T-helper 1 cell (primary cell): ENCODE measurements around the gene ZNF552.
"Not testable (repeated sequence)": the region's sequence is repeated elsewhere in the genome, so short reads cannot be mapped to it uniquely, and the experiment has no call there.

Source experiments
- DNase-seq, 5 donors: peaks; one replicate each; pipeline ENCODE4 v3.0.0-alpha.2; 2012 to 2020

The ZNF552 gene

GRCh38 chr19:57818378-57818777 is 3.7 kb upstream of the ZNF552 start:
- no peak for DNase-seq

DNA sequence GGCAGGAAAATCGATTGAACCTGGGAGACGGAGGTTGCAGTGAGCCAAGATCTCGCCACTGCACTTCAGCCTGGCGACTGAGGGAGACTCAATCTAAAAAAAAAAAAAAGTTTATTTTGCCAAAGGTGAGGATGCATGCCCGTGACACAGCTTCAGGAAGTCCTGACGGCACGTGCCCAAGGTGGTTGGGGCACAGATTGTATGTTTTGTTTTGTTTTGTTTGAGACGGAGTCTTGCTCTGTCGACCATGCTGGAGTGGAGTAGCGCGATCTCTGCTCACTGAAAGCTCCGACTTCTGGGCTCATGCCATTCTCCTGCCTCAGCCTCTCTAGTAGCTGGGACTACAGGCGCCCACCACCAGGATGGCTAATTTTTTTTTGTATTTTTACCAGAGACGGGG is 3.3 kb upstream of the ZNF552 start:
- no peak for DNase-seq

DNA sequence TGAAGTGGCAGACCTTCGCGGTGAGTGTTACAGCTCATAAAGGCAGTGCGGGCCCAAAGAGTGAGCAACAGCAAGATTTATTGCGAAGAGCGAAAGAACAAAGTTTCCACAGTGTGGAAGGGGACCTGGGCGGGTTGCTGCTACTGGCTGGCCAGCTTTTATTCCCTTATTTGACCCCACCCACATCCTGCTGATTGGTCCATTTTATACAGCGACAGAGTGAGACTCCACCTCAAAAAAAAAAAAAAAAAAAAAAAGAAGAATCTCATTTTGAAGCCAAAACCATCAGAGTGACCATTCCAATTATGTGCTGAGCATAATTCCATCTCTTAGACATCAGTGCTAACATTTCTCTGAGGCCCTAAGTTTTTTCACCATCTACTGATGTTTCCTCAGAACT is 1.9 kb upstream of the ZNF552 start:
- no peak for DNase-seq

- DNase-seq = no peak
Observed at GRCh38 chr19:57815247-57816075, 748 bp upstream of the ZNF552 start.

GRCh38 chr19:57813919-57814504 is 701 bp downstream of the ZNF552 start:
- no peak for DNase-seq

DNA sequence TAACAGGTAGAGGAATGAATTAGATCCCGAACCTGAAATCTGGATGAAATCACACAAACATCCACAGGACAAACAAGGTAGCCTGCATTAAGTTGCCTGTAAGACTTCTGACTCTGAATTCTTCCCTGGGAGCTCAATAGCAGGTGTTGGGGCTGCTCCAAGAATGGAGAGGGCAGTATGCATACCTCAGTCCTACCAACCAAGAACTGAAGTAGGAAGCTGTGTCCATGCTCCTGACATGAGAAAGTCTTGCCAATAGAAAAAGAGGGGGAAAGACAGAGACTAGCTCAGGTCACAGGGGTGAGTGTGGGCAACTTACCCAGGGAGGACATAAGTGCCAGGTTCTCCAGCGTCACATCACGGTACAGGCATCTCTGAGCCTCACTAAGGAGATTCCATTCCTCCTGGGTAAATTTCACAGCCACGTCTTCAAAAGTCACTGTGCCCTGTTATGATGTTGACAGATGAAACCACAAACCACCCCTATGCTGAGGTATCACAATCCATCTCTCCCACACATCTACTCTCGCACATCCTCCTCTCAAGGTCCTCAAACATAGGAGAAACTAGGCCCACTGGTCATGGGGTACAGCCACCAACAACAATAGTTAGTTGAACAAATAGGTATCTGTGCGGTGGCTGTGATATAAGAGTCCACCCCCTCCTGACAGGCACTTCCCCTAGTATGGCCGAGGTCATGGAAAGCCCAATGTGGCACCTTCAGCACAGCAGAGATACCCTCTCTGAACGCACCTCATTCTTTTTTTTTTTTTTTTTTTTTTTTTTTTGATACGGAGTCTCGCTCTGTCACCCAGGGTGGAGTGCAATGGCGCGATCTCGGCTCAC is 1.5 kb downstream of the ZNF552 start:
- not testable (repeated sequence) for DNase-seq

DNA sequence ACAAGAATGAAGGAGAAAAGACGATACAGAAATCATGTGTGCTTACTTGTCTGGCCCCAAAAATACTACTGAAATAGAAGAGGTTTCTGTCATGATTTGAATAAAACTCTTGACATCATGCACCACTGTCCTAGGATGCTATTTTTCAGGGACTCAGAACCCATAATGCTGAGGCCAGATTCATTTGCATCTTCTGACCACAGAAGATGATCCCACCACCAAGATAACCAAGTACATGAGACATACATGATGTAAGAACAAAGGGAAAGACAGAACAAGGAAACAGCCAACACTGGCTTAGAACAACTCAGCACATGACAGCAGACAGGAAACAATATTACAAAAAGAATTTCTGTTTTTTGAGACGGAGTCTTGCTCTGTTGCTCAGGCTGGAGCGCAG is 2.5 kb downstream of the ZNF552 start:
- peak in 1 of 5 donors; percentile 25 for DNase-seq

DNA sequence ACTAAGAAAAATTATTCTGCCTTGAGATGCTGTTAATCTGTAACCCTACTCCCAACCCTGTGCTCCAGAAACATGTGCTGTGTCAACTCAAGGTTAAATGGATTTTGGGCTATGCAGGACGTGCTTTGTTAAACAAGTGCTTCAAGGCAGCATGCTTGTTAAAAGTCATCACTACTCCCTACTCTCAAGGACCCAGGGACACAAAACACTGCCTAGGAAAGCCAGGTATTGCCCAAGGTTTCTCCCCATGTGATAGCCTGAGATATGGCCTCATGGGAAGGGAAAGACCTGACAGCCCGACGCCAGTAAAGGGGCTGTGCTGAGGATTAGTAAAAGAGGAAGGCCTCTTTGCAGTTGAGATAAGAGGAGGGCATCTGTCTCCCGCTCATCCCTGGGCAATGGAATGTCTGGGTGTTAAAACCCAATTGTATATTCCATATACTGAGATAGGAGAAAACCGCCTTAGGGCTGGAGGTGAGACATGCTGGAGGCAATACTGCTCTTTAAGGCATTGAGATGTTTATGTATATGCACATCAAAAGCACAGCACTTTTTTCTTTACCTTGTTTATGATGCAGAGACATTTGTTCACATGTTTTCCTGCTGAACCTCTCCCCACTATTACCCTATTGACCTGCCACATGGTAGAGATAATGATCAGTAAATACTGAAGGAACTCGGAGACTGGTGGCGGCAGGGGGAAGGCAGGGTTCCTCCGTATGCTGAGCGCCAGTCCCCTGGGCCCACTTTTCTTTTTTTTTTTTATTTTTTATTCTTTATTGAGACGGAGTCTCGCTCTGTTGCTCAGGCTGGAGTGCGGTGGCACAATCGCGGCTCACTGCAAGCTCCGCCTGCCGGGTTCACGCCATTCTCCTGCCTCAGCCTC is 4.1 kb downstream of the ZNF552 start:
- DNase-seq = not testable (repeated sequence)

GRCh38 chr19:57807541-57807940 is 7.2 kb downstream of the ZNF552 start:
- DNase-seq = no peak

DNA sequence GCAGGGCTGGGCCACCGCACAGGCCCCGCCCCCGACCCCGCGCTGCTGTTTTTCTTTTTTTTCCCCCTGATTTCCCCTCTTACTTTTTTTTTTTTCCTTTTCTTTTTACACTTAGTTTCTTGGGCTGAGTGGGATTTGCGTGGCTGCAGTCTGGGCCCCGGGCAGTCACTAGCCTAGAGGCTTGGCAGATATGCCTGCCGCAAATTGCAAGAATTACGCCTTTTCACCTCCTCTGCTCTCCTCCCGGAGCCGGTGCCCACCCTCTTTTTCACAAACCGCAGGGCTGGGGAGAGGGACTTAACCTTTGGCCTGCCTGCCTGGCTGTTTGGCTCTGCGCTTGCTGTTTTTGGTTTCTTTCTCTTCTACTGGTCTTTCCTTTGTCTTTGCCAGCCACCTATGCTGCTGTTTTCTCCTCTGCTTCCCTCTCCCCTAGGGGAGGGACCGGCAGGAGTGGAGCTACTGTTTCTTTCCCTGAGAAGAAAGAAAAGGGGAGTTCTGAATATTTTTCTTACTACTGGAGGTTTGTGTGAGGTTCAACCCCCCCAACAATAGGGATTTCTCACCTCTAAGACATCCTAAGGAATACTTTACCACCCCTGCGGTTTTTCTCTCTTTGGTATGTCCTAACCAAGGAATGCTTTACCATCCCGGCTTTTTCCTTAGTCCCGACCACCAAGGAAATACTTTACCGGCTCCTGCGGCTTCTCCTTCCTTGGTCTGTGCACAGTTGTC is 11.0 kb downstream of the ZNF552 start:
- DNase-seq = no peak

GRCh38 chr19:57803265-57803593 is 11.5 kb downstream of the ZNF552 start:
- DNase-seq = no peak

- no peak for DNase-seq
Observed at GRCh38 chr19:57802269-57802668, 12.4 kb downstream of the ZNF552 start.

DNA sequence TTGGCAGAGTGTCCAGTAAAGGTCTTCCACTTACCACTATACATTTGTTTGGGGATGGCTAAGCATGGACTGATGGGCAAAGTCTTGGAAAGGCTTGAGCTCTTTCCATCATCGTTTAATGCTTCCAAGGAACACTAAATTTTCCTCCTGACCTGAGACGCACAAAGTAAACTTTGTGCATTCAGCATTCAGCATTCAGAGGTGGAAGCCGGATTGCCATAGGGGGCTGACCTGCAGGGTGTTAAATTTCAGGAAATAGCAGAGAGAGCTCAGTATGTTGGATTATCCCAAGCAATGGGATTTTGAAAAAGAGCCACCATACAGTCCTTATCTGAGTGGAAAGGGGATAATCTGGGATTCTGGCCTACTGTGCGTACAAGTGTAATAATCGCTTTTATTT is 14.0 kb downstream of the ZNF552 start:
- no peak for DNase-seq

DNA sequence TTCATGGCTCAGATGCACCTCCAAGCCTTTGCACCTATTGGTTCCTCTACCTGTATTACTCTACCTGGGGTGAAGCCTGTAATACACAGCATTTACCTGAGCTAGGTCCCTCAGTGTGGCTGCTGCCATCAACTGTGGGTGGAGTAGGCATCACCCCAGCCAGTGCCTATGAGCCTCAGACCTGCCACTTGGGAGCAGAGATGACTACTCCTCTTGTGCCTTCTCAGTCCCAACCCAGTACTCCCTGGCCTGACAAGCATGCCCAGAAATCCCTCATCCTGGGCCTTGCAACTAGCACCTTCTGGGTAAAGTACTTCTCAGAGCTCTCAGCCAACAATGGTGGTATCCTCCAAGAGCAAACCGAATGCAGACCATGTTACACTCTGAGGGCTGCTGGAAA is 18.1 kb downstream of the ZNF552 start:
- DNase-seq = not testable (repeated sequence)

DNA sequence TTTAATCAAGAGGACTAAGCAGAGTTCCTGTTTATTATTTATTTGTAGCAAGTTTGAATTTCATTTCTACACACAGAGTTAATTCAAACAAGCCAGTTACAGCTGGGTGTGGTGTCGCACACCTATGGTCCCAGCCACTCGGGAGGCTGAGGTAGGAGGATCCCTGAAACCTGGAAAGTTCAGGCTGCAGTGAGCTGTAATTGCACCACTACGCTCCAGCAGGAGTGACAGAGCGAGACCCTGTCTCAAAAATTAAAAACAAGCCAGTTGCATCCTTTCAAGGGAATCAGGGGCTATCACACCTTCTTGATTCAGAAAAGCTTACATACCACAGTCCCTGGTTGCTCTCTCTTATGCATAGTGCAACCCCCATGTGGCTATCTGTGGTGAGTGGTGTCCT is 25.4 kb downstream of the ZNF552 start:
- no peak for DNase-seq

GRCh38 chr19:57788114-57788692 is 26.5 kb downstream of the ZNF552 start:
- DNase-seq = no peak

DNA sequence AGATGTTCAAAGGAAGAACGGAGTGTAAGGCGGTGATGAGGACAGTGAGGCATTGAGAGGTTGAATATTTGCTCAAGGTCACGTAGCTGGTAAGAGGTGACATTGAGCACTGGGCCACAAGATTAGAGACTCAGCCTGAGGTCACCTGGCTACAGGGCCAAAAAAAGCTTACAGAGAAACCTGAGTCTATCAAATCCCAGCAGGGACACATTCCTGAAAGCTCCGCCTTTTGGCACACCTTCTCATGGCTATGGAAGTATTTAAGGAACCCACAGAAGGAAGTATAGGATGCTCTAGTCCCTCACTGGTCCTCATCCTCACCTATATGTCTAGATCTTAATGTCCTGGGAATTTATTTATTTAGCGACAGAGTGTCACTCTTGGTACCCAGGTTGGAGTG is 27.8 kb downstream of the ZNF552 start:
- DNase-seq = no peak

DNA sequence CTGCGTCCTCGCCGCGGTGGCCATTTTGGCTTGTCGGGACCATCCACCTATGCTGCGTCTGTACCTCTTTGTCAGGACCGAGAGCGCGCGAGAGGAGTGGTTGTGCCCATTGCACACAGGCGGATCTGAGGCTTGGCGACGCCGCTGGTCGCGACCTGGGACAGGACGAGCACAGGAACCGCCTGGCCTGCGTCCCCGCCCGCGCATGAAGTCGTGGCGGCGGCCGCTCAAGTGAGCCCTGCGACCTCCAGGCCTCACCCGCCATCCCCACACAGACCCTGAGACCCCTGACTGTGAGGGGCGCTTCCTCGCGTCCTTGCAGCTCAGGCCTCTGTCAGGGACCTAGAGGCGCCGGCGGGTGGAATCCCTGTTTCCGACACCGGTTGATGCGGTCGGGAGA is 28.4 kb downstream of the ZNF552 start:
- DNase-seq = no peak

GRCh38 chr19:57779220-57779845 is 35.4 kb downstream of the ZNF552 start:
- peak in 1 of 5 donors; percentile 7 for DNase-seq

DNA sequence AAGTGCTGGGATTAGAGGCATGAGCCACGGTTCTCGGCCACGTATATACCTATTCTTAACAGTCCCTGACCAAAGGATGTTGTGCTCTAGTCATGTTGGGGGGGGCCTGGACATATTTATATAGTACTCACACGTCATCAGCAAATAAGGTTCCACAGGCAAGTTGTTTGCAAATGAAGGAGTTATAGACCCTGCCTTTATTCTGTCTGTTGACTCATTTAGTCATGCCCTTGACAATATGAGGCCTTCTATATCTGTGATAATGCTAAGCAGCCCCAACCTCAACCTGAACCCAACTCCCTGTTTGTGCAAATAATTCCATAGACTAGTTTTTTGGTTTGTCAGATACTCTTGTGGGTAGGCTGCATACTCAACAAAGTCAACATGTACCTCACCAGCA is 36.4 kb downstream of the ZNF552 start:
- DNase-seq = no peak

DNA sequence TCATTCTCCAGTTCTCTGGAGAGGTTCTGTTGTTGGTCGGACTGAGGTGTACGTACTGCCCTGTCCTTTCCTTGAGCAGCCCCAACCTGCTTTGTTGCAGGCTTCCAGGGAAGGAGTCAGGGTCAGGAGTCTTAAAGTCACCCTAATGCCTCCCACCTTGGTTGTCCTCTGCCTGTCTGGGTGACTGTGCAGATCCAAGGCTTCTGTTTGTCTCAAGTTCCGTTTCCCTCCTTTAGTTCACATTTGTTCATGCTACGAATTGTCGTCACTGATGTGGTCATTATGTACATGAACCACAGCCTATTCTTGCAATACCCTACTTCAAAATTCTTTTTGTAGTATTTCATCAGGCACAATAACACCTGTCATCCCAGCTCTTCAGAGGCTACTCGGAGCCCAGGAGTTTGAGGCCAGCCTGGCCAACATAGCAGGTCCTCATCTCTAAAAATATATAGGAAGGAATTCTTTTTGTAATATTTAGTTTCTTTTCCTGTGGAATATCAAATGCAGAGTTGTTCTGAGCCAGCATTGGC is 37.9 kb downstream of the ZNF552 start:
- DNase-seq = no peak
